GM12864 (cell line): ENCODE measurements around the gene STK32B.

Experiments used
- DNase-seq: peaks from one replicate; pipeline ENCODE4 v3.0.0-alpha.2; 2011; ENCODE audit warnings: low read depth
- H3K4me3 ChIP-seq: 2 replicates; pipeline ENCODE4 v1.5.1; 2011; ENCODE audit warnings: mild to moderate bottlenecking, low read depth, low read length, control low read depth
- CTCF ChIP-seq: IDR thresholded peaks from 2 replicates; pipeline ENCODE4 v1.5.1; 2011; ENCODE audit warnings: low read depth, mild to moderate bottlenecking, moderate library complexity, low read length, control low read depth, inconsistent platforms; ENCODE audit errors: missing control alignments

Gene STK32B

GRCh38 chr4:5020341-5020740 lies 30.9 kb upstream of the STK32B start:
- no peak for DNase-seq

GRCh38 chr4:5021546-5021945 lies 29.7 kb upstream of the STK32B start:
- TF ChIP-seq CTCF: no peak
- DNase-seq: no peak
- no peak overlapping the region for H3K4me3 ChIP-seq

More at GRCh38 chr4:5020341-5020740, 30.9 kb upstream of the STK32B start:
- no peak overlapping the region for H3K4me3 ChIP-seq
- no peak for TF ChIP-seq CTCF

GRCh38 chr4:5024673-5025072 lies 26.6 kb upstream of the STK32B start:
- no peak for TF ChIP-seq CTCF
- DNase-seq: no peak
- H3K4me3 ChIP-seq: no peak overlapping the region

GRCh38 chr4:5026371-5026770 lies 24.9 kb upstream of the STK32B start:
- no peak for DNase-seq
- TF ChIP-seq CTCF: no peak
- no peak overlapping the region for H3K4me3 ChIP-seq

GRCh38 chr4:5027346-5027745 lies 23.9 kb upstream of the STK32B start:
- no peak overlapping the region for H3K4me3 ChIP-seq
- TF ChIP-seq CTCF: no peak

GRCh38 chr4:5028480-5028879 lies 22.8 kb upstream of the STK32B start:
- H3K4me3 ChIP-seq: no peak overlapping the region
- TF ChIP-seq CTCF: no peak
- no peak for DNase-seq

More at GRCh38 chr4:5027346-5027745, 23.9 kb upstream of the STK32B start:
- DNase-seq: no peak

- TF ChIP-seq CTCF: no peak
- H3K4me3 ChIP-seq: no peak overlapping the region
- no peak for DNase-seq
These were observed 21.8 kb upstream of the STK32B start for GRCh38 chr4:5029447-5029846.
